GM18505 (cell line): ENCODE data around the gene SMYD5.

Experiments used
- ATAC-seq: cut with Tn5 transposase; IDR thresholded peaks from one replicate; pipeline ENCODE4 v1.9.1; 2021; ENCODE audit not compliant: unreplicated experiment
- POLR2A ChIP-seq: IDR thresholded peaks from 4 replicates; pipeline ENCODE4 v1.6.1; 2011; ENCODE audit warnings: borderline replicate concordance; ENCODE audit not compliant: insufficient read depth, insufficient read length; ENCODE audit errors: extremely low read depth

SMYD5 gene

DNA sequence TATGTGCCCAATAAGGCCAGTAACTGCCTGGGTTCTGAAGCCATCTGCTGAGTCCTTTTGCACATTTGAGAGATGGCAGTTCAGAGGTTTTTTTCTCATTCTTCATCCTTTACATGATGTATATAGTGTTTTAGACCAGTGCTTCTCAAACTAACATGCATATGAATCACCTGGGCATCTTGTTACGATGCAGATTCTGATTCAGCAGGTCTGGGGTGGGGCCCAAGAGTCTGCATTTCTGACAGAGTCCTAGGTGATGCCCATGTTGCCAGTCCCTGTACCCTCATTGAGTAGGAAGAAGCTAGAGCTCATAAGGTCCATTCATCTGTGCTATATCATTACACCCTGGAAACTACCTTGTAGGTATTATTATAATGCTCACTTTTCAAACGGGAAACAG, 3.8 kb downstream of the SMYD5 start:
- TF ChIP-seq POLR2A = no peak
- ATAC-seq = no peak

DNA sequence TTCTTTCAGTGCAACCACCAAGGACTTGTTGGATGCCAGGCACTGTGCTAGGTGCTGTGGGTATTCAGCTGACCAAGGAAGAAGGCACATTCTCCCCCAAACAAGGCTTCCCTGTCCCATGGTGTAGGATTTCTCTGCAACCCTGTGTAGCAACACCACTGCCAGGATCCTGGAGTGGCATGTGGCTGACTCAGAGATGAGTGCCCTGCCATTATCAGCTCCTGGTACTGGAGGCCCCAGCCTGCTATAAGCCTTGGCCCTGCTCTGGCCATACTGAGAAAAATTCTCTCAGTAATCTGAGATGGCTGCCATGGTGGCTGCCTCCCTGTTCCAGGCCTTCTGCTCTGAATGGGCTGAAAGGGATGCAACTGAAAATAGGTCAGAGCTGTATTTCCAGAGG, 4.3 kb downstream of the SMYD5 start:
- ATAC-seq = no peak
- no peak for TF ChIP-seq POLR2A

DNA sequence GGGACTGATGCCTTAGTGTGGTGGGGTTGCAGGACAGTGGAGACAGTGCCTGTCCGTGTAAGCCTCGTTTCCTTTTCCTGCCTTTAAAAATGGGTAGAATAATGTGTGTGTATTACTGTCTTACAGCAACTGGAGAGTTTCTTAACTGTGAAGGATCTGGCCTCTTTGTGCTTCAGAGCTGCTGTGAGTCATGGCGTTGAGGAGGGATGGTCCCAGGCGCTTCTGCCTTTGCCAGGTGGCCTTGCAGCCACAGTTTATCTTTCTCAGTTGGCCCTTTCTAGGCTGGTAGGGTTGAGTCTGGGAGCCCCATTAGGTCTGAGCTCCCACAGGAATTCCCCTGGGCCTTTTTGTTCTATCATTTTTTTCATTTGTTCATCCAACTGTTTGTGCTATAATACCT, 9.8 kb downstream of the SMYD5 start:
- no peak for ATAC-seq
- no peak for TF ChIP-seq POLR2A

DNA sequence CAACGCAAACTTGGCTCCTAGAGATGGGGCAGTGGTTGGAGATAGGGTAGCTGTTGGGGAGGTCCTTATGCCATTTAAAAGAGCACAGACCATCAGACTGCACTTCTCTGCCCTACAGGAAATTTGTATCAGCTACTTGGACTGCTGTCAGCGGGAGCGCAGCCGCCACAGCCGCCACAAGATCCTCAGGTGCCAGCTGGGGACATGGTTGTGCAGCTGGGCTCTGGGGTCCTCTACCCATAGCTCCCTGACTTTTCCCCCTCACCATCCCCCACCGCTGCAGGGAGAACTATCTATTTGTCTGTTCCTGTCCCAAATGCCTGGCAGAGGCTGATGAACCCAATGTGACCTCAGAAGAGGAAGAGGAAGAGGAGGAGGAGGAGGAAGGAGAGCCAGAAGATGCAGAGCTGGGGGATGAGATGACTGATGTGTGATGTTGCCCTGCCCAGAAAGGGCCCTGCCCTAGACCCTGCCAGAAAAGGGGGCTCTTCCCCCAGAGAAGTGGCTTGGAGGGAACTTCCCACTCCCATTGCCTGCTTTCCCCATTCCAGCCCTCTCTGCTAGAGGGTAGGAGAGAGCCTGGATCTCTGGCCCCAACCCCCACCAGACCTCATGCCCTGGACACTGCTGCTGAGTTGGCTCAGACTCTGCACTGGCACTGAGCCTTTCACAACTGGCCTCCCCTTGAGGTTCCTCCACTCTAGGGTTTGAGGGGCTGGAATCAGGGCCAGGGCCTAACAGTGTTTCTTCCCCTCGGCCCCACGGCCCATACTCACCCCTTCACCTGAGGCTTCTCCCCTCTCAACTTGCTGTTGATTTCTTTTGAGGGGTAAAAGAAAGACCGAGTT, 11.7 kb downstream of the SMYD5 start:
- TF ChIP-seq POLR2A = no peak
- no peak for ATAC-seq

DNA sequence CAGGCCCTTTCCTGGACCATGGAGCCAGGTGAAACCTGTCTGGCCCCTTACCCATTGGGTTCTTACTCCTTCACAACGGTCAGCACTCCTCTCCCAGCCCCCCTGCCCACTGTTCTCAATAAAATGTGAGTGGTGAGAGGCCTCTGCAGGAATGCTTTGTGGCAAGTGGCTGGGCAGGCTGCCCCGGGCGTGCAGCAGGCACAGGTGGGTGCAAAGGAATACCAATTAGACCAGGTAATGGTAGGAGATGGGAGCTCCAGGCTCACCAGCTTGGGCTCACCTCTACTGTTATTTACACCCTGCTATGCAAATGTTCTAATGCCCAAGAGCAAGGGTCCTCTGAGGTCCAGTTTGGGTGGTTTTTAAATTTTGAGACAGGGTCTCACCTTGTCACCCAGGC, 13.0 kb downstream of the SMYD5 start:
- no peak for TF ChIP-seq POLR2A
- ATAC-seq = no peak

DNA sequence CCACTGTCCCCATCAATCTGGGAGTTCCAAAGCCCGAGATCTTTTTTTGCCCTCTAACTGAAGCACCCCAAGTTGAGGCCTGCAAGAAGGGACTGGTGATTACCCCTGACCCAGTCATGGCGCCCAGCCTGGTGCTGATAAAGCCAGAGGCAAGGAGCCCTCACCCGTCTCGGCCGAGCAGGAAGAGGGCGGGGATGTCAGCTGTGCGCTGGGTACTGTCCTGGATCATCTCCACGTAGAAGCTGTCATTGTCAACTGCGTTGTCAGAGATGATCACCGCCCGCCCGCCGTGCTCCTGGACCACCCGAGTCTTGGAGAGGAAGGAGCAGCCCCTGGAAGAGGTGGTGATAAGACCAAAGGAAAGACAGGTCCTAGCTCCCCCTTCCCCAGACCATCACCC, 14.6 kb downstream of the SMYD5 start:
- no peak for ATAC-seq
- no peak for TF ChIP-seq POLR2A

DNA sequence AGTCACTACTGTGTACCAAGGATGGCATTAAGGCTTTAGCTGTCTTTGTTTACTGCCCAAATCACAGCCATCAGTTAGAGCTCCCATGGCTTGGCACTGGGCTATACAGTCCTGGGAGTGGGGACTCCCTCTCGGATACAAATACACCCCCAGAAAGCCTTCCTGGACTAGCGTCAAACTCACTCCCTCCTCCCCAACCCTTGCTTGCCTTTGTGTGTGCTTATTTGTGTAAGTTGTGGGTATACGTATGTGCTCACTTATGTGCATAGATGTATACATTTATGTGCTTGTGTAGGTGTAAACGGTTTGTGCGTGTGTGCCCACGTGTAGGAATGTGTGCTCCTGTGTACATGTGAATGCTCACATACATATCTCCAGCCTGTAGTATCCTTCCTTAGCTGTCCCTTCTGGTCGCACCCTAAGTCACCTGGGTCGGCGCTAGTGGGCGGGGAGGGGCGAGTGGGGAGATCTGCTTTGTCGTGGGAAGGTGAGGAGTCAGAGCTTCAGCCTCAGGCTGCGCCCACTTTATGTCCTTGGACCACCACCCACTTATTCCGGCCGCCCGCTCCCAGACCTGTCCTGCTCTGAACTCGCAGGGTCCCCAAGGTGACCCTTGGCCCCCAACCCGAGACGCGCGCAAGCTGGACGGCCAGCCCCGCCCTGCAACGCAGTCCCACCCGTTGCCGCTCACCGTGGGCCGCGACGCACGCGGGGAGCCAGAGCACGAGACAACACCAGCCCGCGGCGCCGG, 18.5 kb downstream of the SMYD5 start:
- TF ChIP-seq POLR2A = no peak
- no peak for ATAC-seq

DNA sequence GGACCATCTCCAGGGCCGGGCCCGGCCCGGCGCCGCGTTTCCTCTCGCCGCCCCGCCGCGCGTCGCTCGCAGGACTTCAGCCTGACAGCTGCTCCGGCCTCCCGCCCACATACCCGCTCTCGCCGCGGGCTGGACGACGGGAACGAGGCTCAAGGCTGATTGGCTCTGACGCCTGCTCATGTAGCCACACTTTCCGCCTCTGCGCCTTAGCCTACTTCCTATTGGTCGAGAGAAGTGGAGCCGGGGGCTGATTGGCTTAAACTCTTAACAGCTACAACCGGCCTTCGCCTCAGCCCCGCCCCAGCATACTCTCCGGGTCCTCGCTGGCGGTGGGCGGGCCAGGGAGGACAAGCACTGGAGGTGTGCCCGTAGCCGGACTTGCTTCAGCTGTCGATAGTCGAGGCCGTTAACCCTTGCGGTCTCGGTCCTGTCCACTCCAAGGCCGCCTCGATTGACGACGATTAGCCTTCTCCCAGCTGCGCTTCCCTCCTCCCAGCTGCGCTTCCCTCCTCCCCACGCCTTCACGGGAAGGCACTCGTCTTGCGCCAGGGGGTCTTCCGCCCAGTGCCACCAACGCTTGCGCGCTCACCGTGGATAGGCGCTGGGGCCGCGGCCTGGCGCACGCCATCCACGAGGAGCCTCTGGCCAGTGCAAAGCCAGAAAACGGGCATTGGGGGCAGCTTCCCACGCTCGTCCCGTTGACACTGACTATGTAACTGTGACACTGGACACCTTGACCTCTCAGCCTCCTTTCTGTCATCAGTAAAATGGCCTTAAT, 19.3 kb downstream of the SMYD5 start, which contains the start of gene PRADC1:
Gene PRADC1 (minus strand): TSS at position 86 of the 778 bp plus-strand sequence. CDS start 79 bp downstream, at position 7.
- TF ChIP-seq POLR2A = peak; percentile 68
- peak; percentile 86 for ATAC-seq

DNA sequence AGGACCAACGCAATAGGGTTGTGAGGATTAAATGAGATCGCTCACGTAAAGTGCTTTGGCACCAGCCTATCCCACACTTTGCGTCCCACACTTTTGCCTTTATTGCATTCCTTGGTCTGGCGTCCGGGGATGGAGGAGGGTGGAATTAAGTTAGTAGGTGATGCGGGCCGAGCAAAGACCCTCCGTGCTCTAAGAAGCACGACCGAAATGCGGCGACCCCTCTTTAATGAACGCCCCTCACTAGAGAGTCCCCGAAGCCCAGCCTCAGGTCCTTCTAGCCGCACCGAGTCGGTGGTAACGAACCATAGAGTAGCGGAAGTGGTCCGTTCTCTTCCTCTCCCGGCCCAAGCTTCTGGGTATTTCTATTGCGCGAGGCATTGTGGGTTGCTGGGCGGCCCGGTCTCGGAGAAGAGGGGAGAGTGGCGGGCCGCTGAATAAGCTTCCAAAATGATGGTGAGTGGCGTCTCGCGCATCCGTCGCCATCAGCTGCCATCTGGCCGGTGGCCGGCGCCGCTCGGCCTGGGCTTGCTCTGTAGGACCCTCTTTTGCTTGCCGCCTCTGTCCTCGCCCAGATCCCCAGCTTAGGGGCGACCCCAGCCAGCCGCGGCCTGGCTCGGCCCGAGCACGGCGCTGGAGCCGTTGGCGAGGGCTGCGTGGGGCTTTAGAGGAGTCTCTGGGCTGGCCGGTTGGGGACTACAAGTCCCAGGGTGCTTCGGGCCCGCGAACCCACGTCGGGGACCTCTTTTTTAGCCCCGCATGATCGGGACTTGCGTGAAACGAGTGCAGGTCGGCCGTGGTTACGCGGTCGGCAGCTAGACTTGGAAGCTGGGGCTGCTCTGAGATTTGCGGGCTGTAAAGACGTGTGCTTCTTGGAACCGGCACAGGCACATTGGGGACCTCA, 20.1 kb downstream of the SMYD5 start, which contains the start of gene CCT7:
Gene CCT7 (plus strand): TSS at position 377 of the 901 bp plus-strand sequence. CDS start 71 bp downstream, at position 448.
- peak; percentile 99 for TF ChIP-seq POLR2A
- peak; percentile 53 for ATAC-seq

DNA sequence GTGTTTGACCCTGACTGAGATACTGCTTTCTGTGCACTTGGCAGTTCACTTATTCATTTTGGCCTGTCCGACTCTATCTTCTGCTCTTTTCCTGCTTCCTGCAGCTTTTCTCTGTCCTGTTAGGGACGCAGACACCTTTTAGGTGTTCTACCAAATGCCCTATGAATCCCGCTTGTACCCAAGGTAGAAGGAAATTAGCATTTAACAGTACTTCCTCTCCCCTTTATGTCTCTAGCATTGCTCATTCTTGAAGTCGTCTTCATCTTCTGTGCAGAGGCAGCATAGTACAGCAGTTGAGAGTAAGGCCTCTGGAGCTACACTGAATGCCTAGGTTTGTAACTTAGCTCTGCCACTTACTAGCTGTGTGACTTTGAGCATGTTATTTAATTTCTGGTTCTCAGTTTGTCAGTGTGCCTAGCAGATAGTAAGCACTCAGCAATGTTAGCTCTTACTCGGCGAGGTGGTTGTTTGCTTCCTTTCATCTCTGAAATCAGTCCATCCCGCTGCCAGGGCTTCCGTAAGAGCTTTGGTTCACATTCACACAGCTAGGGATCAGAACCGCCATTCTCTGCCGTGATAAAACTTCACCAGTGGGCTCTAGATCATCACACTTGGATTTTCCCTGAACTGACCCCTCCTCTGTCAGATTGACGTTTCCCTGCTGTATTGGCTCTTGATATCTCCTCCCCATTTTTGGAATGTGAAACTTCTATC, 21.4 kb downstream of the SMYD5 start:
- TF ChIP-seq POLR2A = no peak
- ATAC-seq = no peak

DNA sequence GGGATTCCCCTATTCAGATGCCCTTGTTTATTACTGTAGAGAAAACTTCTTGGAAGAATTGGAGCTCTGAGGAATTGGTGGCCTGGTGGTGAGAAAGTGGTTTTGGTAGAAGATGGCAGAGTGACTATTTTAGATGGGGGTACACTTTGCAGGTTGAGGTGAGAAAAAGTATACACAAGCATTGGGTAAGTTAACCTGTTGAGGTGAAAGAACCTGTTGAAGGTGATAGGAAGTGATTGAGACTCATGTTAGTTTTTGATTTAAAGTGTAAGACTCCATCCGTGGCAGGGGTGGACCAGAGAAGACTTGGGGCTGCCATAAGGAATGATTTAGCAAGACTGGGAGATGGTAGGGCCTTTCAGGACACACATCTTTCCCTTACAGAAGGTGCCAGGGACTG, 23.1 kb downstream of the SMYD5 start:
- no peak for TF ChIP-seq POLR2A
- no peak for ATAC-seq

DNA sequence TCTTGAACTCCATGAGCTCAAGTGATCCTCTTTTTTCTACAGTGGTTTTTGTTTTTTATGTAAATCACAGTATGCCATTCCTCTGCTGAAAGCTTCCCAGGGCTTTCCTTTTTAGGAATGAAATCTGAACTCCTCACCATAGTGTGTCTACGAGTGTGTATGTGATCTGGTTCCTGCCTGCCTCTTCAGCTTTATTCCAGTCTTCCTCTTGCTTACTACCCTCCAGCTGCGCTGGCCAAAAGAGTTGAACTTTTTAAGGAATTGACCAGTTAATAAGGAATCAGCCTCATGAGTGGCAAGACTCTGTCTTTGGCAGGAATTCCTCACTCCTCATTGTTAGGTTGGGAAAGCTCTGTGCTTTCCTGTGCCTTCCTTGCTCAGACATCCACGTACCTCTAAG, 24.1 kb downstream of the SMYD5 start:
- TF ChIP-seq POLR2A = no peak

DNA sequence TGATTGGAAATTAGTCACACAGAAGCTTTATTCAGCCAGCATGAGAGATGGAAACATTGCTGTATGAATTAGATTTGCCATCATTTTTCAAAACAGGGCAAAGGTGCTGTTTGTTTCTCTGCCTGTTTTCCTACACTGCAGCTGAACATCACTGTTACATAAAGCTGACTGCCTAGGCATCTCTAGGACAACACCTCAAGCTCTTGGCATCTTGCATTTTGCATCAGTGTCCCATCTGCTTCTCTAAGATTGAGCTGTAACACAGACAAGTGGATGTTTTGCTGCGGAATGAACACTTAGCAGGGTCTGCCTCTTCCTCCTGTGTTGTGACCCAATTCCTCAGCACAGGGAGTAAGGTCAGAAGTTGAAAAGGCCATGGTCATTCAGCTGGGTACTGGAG, 24.9 kb downstream of the SMYD5 start:
- TF ChIP-seq POLR2A = no peak
- ATAC-seq = no peak

More for the DNA sequence above, 24.1 kb downstream of the SMYD5 start:
- no peak for ATAC-seq
